GM19467 (cell line): Measurements from ENCODE around the gene DMRT2.

Experiments
- ATAC-seq: cut with Tn5 transposase; IDR thresholded peaks from one replicate; pipeline ENCODE4 v1.9.1; 2021; ENCODE audit warnings: mild to moderate bottlenecking, moderate library complexity; ENCODE audit not compliant: unreplicated experiment

The DMRT2 gene

DNA sequence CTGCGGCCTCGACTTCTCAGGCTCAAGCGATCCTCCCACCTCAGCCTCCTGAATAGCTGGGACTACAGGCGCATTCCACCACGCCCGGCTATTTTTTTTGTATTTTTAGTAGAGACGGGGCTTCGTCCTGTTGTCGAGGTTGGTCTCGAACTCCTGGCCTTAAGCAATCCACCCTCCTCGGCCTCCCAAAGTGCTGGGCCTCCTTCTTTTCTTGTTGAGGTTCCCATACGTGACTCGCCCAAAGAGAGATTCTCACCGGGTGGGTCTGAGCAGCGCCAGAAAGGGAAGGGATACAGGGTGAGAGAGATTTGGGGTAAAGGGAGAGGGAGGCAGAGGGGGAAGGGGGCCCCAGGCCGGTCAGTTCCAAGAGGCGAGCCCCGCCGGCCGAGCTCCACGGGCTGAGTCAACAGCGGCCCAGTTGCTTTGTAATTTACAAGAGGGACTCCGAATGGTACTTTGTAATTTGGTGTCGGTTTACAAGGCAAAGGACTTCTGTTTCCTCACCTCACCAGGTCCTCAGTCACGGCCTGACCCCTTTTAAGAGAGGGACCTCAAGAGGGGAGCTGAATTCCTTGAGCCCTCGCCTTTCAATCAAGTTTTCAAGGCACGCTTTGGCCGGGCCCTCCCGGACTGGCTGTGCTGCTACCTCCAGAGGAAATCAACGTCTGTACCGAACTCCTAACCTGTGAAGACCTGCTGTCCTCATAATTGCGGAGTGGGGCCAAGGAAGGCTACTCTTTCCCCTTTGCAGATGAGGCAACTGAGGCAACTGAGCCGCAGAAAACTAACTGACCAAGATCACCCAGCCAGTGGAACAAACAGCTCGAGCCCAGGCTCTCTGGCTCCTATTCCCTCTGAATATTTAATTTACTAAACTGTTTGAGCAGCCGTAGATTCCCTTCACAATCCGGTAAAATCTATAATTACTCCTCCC, 3.3 kb upstream of the DMRT2 start:
- ATAC-seq: no peak

DNA sequence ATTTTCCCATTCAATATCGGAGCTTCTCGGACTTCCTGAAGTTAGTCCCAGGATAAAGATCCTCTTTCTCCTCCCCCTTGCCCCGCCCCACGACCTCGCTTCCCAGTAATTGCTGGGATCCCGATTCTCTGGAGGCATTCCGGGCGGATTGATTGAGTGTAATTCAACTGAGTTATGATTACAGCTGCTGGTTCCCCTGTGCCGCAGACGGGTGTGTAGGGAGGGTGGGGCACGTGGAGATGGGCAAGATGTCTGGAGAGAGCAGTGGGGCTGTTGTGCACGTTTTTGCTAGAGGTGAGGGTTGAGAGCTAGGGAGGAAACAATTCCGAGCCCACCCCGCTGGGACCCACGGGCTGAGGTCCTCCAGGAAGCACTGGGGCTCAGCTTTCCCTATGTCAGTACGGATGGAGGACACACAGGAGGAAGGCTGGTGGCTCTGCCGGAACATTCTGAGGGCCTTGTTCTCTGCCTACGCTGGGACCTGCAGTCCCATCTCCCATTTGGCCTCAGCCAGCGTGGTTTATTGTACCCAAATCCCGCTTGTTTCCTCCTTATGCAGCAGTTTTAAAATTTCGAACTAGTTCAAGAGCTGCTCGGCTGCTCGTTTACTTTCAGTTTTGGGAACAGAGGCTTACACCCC, 2.4 kb upstream of the DMRT2 start:
- no peak for ATAC-seq

DNA sequence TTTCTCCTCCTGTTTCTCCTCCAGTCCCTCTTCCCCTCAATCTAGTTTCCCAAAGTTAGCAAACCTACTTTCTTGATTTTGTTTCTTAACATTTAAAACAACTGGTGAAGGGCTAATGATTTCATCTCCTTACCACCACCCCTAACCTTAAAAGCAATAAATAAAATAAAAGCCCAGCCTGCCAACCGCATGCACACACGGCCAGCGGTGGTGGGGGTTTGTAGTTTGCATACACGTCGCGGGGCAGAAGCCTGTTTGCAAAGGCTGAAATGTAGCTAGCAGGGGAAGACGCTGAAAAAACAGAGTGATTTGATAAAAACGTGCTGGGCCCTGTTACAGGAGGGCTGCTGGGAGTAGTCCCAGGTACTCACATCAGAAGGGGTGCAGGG, 1.9 kb upstream of the DMRT2 start:
- no peak for ATAC-seq

DNA sequence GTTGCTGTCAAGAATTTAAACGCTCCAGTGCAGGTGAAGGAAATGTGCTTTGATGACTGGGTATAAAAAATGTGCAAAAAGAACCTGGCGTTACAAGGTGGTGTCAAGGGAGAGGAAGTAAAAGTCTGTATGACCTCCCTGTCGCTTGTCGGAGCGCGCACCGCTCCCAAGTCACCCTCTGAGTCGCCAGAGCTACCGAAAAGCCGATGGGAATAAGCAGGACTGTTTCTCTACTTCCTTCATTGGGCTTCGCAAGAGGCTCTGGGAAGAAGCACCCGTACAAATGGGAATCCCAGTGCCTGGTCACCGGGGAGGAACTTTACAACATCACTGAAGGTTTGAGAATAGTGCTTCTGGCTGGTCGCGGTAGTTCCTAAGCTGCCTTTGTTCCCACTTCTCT, 1.3 kb upstream of the DMRT2 start:
- no peak for ATAC-seq

DNA sequence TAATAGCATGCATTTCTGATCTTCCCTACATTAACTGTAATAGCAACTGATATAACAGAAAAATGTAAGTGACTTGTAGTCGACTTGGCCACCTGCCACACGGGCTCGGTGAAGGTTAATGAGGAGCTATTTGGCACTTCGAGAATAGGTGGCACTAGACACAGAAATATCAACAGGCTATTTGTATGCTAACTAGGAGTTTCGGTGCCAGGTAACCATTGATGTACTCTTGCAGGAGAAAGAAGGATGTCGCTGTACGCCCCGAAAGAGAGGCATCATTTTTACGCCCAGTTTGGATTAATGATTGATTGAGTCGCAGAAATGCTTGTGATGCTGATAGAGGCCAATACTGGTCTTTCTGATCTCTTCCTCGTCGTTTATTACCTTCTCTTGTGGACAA, 516 bp upstream of the DMRT2 start:
- ATAC-seq: no peak

DNA sequence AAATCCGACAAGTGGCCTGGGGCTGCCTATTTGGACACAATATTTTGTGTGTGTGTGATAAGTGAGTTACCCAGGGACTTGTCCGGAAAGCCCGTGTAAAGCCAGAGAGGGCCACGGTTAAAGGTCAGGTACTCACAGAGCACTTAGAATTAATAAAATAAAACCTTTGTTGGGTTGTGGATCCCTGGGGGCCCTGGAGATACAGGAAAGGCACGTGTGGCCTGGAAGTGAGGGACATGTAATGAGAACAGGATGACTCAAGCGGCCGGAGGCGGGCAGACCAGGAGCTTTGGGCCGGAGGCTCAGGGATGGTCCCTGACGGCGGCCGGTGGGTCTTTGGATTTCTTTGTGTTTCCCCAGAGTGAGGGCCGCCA, 1.0 kb downstream of the DMRT2 start:
- ATAC-seq: no peak

DNA sequence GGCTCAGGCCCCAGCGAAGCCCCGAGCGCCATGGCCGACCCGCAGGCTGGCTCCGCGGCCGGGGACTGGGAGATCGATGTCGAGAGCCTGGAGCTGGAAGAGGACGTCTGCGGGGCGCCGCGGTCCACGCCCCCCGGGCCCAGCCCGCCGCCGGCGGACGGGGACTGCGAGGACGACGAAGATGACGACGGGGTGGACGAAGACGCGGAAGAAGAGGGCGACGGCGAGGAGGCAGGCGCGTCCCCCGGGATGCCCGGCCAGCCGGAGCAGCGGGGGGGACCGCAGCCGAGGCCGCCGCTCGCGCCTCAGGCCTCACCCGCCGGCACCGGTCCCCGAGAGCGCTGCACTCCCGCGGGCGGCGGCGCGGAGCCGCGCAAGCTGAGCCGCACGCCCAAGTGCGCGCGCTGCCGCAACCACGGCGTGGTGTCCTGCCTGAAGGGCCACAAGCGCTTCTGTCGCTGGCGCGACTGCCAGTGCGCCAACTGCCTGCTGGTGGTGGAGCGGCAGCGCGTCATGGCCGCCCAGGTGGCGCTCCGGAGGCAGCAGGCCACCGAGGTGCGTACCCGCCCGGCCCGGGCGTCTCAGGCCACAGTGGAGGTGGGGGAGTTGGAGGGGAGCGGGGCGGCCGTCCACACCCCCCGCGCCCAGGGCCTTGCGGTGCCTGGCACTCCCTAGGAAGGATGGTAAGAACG, 1.6 kb downstream of the DMRT2 start:
- no peak for ATAC-seq

DNA sequence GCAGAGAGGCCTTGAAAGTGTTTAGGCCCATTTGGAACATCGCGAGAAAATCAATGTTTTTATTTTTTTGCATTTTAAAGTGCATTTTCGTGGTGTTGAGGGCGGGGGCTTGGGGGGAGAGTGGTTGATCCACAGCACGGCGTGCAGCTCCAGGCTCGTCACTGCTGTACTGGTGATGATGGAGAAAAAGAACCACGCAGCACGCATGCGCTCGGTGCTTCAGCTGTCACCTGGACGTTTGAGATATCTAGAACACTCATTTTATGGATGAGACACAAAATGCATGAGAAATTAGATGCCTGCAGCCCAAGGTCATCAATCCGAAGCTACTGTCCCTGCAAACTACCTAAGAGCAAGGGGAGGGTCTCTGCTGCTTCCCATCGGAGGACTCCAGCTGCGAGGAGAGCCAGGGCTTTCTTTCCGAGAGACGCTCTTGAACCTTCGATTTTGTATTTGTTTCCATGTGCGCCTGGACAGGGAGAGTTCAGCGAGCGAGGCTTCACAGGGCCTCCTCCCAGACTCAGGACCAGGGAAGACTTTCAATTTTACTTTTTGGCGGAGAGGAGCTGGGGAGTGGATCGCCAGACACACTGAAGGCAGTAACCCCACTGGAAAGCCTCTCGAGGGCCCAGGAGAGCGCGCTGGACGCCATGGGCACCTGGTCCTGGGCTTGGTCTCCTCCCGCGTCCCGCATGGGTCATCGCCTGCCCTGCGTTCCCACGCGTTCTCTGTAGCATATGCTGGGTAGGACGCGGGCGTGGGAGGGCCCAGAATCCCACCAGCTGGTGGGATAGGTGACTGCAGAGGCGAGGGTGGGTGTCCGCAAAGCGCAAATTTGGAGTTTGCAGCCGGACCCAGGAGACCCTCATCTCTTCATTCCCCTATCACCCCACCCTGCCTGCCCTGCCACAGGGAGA, 2.5 kb downstream of the DMRT2 start:
- ATAC-seq: no peak

DNA sequence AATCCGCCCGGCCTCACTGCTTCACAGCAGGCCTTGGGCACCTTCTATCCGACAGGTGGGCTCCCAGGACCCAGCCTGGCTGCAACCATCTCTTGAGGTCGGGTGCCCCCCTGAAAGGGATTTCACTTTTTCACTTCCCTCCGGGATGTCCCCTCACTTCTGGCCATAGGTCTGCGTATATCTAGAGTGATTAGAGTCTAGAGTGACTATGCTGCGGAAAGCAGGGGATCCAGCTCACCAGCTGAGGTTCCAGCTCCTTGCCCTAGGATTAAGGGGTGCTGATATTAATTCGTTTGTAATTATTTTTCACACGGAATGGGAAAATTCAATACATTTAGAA, 3.1 kb downstream of the DMRT2 start:
- ATAC-seq: no peak

DNA sequence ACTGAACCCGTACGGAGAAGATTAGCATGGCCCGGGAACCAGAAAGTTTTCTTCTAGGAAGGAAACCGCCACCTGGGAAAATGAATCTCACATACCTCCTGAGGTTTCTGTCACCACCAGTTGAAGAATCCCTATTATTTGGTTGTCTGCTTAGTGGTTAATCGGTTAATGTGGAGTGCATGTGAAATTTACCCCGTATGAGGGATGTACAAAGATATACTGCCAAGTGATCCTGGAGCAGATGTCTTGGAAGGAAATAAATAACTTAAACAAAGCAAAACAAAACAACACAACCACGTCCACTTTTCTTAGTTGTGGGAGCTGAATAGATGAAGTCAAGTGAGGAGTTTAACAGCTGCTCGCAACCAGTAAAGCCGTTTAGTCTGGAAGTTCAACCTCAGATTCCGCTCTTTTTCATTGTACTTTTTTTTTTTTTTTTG, 3.8 kb downstream of the DMRT2 start:
- ATAC-seq: no peak

DNA sequence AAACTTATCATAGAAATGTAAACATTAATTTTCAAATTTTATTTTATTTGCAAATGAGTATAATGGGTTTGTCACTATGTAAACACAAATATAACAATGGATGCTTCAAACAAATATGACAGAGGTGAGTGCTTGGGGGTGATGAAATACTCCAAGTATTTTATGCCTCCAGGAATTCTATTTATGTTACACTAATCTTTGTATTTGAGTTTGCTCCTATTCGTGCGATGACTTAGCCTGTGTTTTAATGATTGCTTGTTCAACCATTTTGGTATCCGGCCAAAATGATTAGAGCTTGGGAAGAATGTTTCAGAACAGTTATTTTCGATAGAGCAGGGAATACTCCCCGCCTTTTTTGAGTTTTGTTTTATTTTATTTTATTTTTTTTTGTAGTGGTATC, 5.0 kb downstream of the DMRT2 start:
- ATAC-seq: no peak

DNA sequence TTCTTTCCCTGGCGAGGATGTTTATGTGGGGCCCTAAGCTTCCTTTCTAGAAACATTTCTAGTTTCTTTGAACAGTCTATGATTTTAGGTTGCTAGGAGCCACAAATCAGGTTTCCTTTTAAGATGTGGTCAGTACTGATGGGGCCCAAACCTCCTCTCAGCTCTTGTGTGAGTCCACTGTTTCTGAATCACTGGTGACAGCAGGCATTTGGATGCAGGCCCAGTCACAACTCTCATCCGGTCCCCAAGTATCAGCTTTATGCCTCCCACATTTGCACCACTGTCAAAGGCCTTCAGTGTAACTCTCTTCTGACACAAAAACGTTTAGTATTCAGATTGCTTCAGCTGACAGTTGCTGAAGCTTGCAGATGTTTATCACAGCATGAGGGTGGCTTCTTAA, 7.8 kb downstream of the DMRT2 start:
- no peak for ATAC-seq

DNA sequence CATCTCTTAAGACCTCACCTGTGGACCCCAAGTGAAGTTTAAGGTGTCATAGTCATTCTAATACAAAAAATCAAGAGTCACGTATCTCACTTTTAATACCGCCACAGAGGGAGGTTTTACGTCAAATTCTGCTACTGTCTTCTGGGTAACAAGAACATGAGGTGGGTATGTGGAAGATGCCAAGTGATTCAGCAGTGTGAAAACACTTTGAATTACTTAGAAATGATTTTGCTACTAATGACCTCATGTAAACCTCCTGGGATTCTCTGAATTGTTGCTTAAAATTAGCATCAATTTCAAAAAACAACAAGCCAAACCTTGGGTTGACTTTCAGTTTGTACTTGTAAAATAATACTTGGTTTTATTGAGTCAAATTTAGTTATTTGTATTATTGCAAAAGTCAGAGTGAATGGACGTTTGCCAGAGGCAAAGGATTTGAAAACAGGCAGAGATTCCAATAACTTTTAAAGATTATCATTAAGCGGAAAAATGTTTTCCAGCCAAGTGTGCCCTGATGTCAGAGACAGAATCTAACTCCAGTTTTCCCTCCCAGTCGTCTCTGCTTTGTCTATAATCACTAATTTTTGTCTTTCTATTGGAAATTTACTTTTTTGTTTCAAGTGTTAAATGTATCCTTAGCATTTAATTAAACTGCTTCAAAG, 8.8 kb downstream of the DMRT2 start:
- no peak for ATAC-seq

DNA sequence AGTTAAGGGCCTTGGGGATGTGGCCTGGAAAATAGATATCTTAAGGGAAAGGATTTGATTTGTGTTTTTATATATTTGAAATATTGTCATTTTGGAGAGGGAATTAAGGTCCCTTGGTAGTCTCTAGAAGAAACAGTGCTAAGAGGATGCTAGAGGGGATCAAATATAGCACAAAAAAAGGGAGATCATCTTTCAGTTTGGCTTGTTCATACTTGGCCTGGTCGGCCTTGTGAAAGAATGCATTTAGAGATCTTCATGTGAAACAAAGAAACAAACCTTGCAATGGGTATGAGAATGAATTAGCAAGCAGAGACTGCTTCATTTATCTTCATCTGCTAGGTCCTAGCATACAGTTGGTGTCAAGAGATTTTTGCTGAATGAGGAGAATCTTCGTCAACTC, 15.0 kb downstream of the DMRT2 start:
- ATAC-seq: no peak

DNA sequence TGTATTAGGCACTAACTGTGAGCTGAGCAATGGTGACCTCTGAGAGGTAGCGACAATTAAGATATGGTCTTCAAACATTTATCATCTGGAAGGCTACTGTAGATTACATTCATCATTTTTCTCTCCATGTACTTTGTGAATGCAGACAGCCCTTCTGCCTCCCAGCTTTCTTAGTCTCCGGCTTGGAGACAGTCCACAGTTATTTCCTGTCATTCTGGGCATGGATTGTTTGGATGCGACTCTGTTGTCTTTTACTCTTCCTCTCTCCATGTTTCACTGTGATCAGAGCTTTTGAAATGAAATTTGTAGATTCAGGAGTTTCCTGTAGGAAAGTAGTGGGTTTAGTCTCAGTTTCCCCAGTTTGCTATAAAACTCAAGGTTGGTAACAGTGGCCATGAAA, 20.5 kb downstream of the DMRT2 start:
- ATAC-seq: no peak

DNA sequence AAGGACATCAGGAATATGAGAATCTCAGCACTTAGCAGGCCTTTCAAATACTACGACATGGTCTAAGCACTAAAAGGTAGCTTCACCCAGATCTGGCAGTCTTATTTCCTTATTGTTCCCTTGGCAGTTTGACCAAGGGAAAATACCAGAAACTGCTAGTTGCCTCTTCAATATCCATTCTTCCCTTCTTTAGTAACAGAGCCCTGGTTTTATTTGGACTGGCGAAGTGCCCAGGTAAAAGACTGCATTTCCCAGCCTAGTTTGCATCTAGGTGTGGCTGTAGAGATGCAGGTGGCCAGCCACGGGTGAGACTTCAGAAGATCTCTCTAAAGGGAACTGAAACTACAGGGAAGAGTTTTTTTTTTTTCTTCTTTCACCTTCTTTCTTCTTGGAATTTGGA, 21.6 kb downstream of the DMRT2 start:
- no peak for ATAC-seq

DNA sequence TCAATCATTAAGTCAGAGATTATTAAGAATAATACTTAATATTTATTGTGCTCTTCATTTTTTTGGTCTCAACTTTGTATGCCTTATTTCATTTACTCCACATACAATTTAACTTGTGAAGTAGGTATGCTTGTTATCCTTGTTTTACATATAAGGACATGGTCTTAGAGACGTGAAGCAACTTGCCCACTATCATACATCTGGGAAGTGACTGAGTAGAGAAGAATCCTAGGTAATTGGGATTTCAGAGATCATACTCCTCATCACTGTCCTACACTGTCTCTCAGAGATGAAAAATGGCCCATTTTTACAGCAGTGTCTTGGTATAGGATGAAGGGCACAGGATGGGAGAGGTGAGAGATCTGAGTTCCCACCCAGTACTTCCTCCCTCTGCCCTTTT, 23.3 kb downstream of the DMRT2 start:
- ATAC-seq: no peak

DNA sequence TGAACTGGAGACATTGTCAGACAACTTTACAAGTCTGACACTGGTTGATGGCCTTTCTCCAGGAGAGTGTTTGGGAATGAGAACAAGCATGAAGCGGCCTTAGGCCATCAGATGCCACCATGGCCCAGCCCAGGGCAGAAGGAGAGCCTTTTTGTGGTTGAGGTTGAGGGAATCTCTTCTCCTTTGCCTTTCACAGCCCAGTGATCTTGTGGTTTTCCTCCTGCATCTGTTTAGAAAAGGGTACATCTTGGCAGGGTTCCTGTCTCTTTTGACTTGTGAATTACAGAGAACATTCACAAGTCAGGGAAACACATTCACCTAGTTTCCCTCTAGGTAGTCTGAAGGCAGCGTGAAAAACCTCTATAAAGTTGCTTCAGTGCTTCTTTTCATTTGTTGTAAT, 27.5 kb downstream of the DMRT2 start:
- ATAC-seq: no peak

DNA sequence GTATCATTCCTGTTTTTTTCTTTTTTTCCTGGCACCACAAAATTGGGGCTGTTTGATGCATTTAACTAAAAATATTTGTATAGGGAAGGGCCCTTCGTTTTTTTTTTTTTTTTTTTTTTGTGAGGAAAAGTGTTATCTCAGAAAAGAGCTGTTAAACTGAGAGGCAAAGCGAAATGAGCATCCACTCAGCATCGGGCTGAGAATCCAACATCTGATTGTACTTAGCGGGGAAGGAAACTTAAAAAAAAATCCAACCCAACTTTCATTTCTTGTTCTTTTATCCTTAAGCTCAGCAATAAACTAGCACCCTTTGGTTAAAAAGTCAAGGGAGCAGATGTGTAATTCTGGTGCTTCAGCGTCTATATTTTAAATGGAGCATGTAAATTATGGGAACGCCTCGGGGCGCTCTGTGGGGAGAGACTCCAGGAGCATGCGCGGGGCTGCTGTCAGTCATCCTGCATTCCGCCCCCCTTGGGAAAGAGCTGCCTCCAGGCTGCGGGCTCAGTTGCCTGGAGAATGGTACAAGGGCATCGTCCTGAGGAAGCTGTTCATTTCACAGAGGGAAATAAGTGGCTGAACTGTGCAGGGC, 33.3 kb downstream of the DMRT2 start:
- ATAC-seq: no peak

DNA sequence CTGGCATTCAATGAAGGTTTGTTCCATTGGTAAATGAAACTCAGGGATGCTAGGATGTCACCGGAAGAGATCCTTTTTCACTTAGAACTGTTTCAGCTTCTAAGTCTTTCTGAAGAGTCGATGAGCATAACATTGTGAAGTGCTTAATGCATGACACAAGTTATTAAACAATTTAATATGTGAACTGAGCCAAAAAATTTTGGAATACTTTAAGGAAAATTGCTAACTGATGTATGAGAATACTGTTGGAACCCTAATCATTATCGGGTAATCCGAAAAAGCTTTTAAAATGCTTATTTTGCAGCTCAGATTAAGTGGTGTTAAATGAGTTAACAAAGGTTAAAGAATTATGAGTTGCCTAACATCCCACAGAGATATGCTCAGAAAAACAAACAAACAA, 34.9 kb downstream of the DMRT2 start:
- no peak for ATAC-seq
